Activated T-helper 1 cell treated with Interleukin-2 at 50 U/mL for 16 hours (primary cell): ENCODE data around the gene COL13A1.

ENCODE experiments used
- DNase-seq: peaks from one replicate; pipeline ENCODE4 v3.0.0-alpha.2; 2020; ENCODE audit warnings: low read depth

Gene COL13A1

GRCh38 chr10:69792341-69792740 is 9.4 kb upstream of the COL13A1 start:
- no peak for DNase-seq

GRCh38 chr10:69794673-69795072 is 7.0 kb upstream of the COL13A1 start:
- DNase-seq = no peak

GRCh38 chr10:69795242-69795934 is 6.3 kb upstream of the COL13A1 start:
- no peak for DNase-seq

- no peak for DNase-seq
Measured at GRCh38 chr10:69797959-69798358, 3.7 kb upstream of the COL13A1 start.

GRCh38 chr10:69800109-69800508 is 1.6 kb upstream of the COL13A1 start:
- no peak for DNase-seq

- DNase-seq = no peak
Measured at GRCh38 chr10:69800665-69801064, 1.0 kb upstream of the COL13A1 start.

GRCh38 chr10:69801094-69801433 is 642 bp upstream of the COL13A1 start:
- DNase-seq = no peak

- DNase-seq = no peak
Measured at GRCh38 chr10:69802424-69803161, 887 bp downstream of the COL13A1 start.

- no peak for DNase-seq
Measured at GRCh38 chr10:69803809-69804208, 2.1 kb downstream of the COL13A1 start.

- DNase-seq = no peak
Measured at GRCh38 chr10:69804775-69805174, 3.1 kb downstream of the COL13A1 start.

- DNase-seq = no peak
Measured at GRCh38 chr10:69807122-69807521, 5.4 kb downstream of the COL13A1 start.

GRCh38 chr10:69807696-69808095 is 6.0 kb downstream of the COL13A1 start:
- no peak for DNase-seq

GRCh38 chr10:69809318-69809717 is 7.6 kb downstream of the COL13A1 start:
- no peak for DNase-seq

- DNase-seq = no peak
Measured at GRCh38 chr10:69810097-69810496, 8.4 kb downstream of the COL13A1 start.

- DNase-seq = no peak
Measured at GRCh38 chr10:69810675-69811397, 9.1 kb downstream of the COL13A1 start.

- no peak for DNase-seq
Measured at GRCh38 chr10:69813632-69814031, 11.9 kb downstream of the COL13A1 start.

GRCh38 chr10:69814251-69814650 is 12.5 kb downstream of the COL13A1 start:
- no peak for DNase-seq

GRCh38 chr10:69815104-69815503 is 13.4 kb downstream of the COL13A1 start:
- no peak for DNase-seq

GRCh38 chr10:69816521-69816920 is 14.8 kb downstream of the COL13A1 start:
- no peak for DNase-seq

GRCh38 chr10:69817078-69817581 is 15.4 kb downstream of the COL13A1 start:
- DNase-seq = no peak

- DNase-seq = no peak
Measured at GRCh38 chr10:69818676-69819239, 17.1 kb downstream of the COL13A1 start.

- no peak for DNase-seq
Measured at GRCh38 chr10:69819716-69820506, 18.2 kb downstream of the COL13A1 start.
